H1 (cell line): ENCODE results near the gene AOPEP. TPM values are rescaled to one million over a fixed set of nuclear protein-coding genes. Genes with fewer than 3 reads are reported as not detected.

Experiments used
- CTCF ChIA-PET: fragments of 300-600 bp; sonication (Branson Sonifier 250); formaldehyde crosslinking; loops from one replicate; lab custom pipeline; 2021; ENCODE audit not compliant: partially characterized antibody; lab: Charles Lee
- POLR2A ChIA-PET: fragments of 300-600 bp; sonication (Branson Sonifier 250); formaldehyde crosslinking; loops from one replicate; lab custom pipeline; 2021; ENCODE audit warnings: inconsistent platforms; ENCODE audit not compliant: partially characterized antibody; lab: Charles Lee
- DNase-seq, 2 experiments: peaks; one replicate each; pipeline versions ENCODE4 v3.0.0 to v3.0.0-alpha.2; 2010 to 2022; ENCODE audit warnings: low spot score in 2 of 2, low read depth in 1 of 2, mixed read lengths in 1 of 2
- FAIRE-seq: peaks from 2 replicates; lab custom pipeline; 2011; peaks lifted over from hg19 to GRCh38; lab: Jason Lieb, UNC
- H2AFZ ChIP-seq: 2 replicates; pipeline ENCODE4 v1.8.1; 2012; ENCODE audit warnings: low read length, inconsistent platforms
- H2AK5ac ChIP-seq: 2 replicates; pipeline ENCODE4 v1.6.1; 2013; ENCODE audit warnings: low read depth, low read length
- H2BK120ac ChIP-seq: replicated peaks from 2 replicates; pipeline ENCODE3; 2013; ENCODE audit warnings: low read depth, low read length, inconsistent platforms
- H2BK12ac ChIP-seq: 2 replicates; pipeline ENCODE4 v1.6.1; 2013; ENCODE audit warnings: low read depth, low read length
- H2BK15ac ChIP-seq: 2 replicates; pipeline ENCODE4 v1.6.1; 2013; ENCODE audit warnings: low read length
- H2BK20ac ChIP-seq: 2 replicates; pipeline ENCODE4 v1.6.1; 2013; ENCODE audit warnings: low read length
- H2BK5ac ChIP-seq: 2 replicates; pipeline ENCODE4 v1.6.1; 2013; ENCODE audit warnings: low read depth, low read length
- H3K14ac ChIP-seq: 2 replicates; pipeline ENCODE4 v1.6.1; 2013; ENCODE audit warnings: inconsistent platforms; ENCODE audit not compliant: insufficient read length
- H3K18ac ChIP-seq: 2 replicates; pipeline ENCODE4 v1.6.1; 2013; ENCODE audit warnings: low read length; ENCODE audit errors: extremely low read depth
- H3K23ac ChIP-seq: 2 replicates; pipeline ENCODE4 v1.6.1; 2013; ENCODE audit warnings: inconsistent platforms; ENCODE audit not compliant: insufficient read length
- H3K23me2 ChIP-seq: 2 replicates; pipeline ENCODE4 v1.6.1; 2013; ENCODE audit warnings: low read depth, low read length
- H3K27ac ChIP-seq: 2 replicates; pipeline ENCODE4 v1.6.1; 2011; ENCODE audit warnings: low read depth, low read length, inconsistent platforms
- H3K27me3 ChIP-seq, 4 experiments: replicated peaks in 1 of 4; 1 replicate in 1 of 4; 2 replicates in 3 of 4; pipeline versions ENCODE4 v1.6.1 to v1.8.1; 2011 to 2013; ENCODE audit warnings: low read length in 3 of 4, mild to moderate bottlenecking in 3 of 4, inconsistent platforms in 2 of 4, mixed read lengths in 2 of 4, moderate library complexity in 1 of 4; ENCODE audit not compliant: control insufficient read depth in 3 of 4, insufficient read depth in 3 of 4; ENCODE audit errors: extremely low read depth in 1 of 4
- H3K36me3 ChIP-seq, 4 experiments: 2 replicates each; pipeline versions ENCODE4 v1.6.1 to v1.8.1; 2011 to 2013; ENCODE audit warnings: mild to moderate bottlenecking in 4 of 4, low read length in 3 of 4, moderate library complexity in 2 of 4, control low read depth in 1 of 4, inconsistent platforms in 1 of 4; ENCODE audit not compliant: insufficient read depth in 4 of 4, control insufficient read depth in 2 of 4
- H3K4ac ChIP-seq: replicated peaks from 2 replicates; pipeline ENCODE3; 2013; ENCODE audit warnings: low read length, low read depth, mixed read lengths, inconsistent platforms; ENCODE audit not compliant: insufficient read length
- H3K4me1 ChIP-seq, 4 experiments: replicated peaks in 1 of 4; 1 replicate in 1 of 4; 2 replicates in 3 of 4; pipeline versions ENCODE4 v1.6.1 to v1.8.1; 2011 to 2013; ENCODE audit warnings: low read length in 3 of 4, inconsistent platforms in 2 of 4, mixed read lengths in 1 of 4; ENCODE audit not compliant: insufficient read depth in 4 of 4, control insufficient read depth in 3 of 4
- H3K4me2 ChIP-seq, 2 experiments: 2 replicates each; pipeline versions ENCODE4 v1.6.1 to v1.8.1; 2011 to 2013; ENCODE audit warnings: low read depth in 2 of 2, low read length in 2 of 2, control low read depth in 1 of 2, inconsistent platforms in 1 of 2, mild to moderate bottlenecking in 1 of 2; ENCODE audit not compliant: insufficient read depth in 1 of 2
- H3K4me3 ChIP-seq, 4 experiments: fragments of 200-600, 300-600 bp in 1 of 4; sonication (generic), shearing (Covaris generic), sonication (Bioruptor Twin) in 1 of 4; 2 replicates each; pipeline versions ENCODE4 v1.5.1 to v1.8.1; 2011 to 2016; ENCODE audit warnings: low read length in 4 of 4, low read depth in 3 of 4, control low read depth in 2 of 4, inconsistent platforms in 2 of 4, mild to moderate bottlenecking in 2 of 4, mixed read lengths in 1 of 4, moderate library complexity in 1 of 4; ENCODE audit not compliant: insufficient read depth in 2 of 4; ENCODE audit errors: extremely low read depth in 1 of 4
- H3K56ac ChIP-seq: replicated peaks from 2 replicates; pipeline ENCODE3; 2013; ENCODE audit warnings: low read depth, mild to moderate bottlenecking, mixed read lengths, low read length, inconsistent platforms; ENCODE audit not compliant: insufficient read length
- H3K79me1 ChIP-seq: 2 replicates; pipeline ENCODE4 v1.6.1; 2013; ENCODE audit warnings: low read depth, low read length, control low read depth
- H3K79me2 ChIP-seq, 2 experiments: 2 replicates each; pipeline versions ENCODE4 v1.6.1 to v1.8.1; 2012 to 2013; ENCODE audit warnings: low read length in 2 of 2, mild to moderate bottlenecking in 2 of 2, inconsistent platforms in 1 of 2; ENCODE audit not compliant: insufficient read depth in 2 of 2, control insufficient read depth in 1 of 2
- H3K9ac ChIP-seq, 4 experiments: replicated peaks in 1 of 4; 1 replicate in 1 of 4; 2 replicates in 3 of 4; pipeline versions ENCODE4 v1.6.1 to v1.8.1; 2011 to 2013; ENCODE audit warnings: low read depth in 3 of 4, low read length in 3 of 4, control low read depth in 2 of 4, mild to moderate bottlenecking in 2 of 4, moderate library complexity in 2 of 4, inconsistent platforms in 1 of 4; ENCODE audit errors: extremely low read depth in 1 of 4
- H3K9me3 ChIP-seq, 2 experiments: 2 replicates each; pipeline versions ENCODE4 v1.6.1 to v1.8.1; 2012 to 2013; ENCODE audit warnings: mild to moderate bottlenecking in 2 of 2, moderate library complexity in 2 of 2, control low read depth in 1 of 2, inconsistent platforms in 1 of 2, low read depth in 1 of 2, low read length in 1 of 2, mixed read lengths in 1 of 2; ENCODE audit not compliant: insufficient read depth in 2 of 2
- H4K20me1 ChIP-seq, 2 experiments: replicated peaks in 1 of 2; 2 replicates each; pipeline versions ENCODE3 to v1.8.1; 2011 to 2013; ENCODE audit warnings: inconsistent platforms in 2 of 2, low read length in 2 of 2, mild to moderate bottlenecking in 1 of 2; ENCODE audit not compliant: insufficient read depth in 2 of 2, control insufficient read depth in 1 of 2
- H4K5ac ChIP-seq: 2 replicates; pipeline ENCODE4 v1.6.1; 2013; ENCODE audit warnings: low read length, low read depth, mixed read lengths, inconsistent platforms; ENCODE audit not compliant: insufficient read length
- H4K8ac ChIP-seq: 2 replicates; pipeline ENCODE4 v1.8.0; 2013; ENCODE audit warnings: mild to moderate bottlenecking, moderate library complexity, low read length, inconsistent platforms; ENCODE audit not compliant: insufficient read depth; ENCODE audit errors: extremely low read depth
- H4K91ac ChIP-seq: replicated peaks from 2 replicates; pipeline ENCODE3; 2013; ENCODE audit warnings: low read length, mixed read lengths, inconsistent platforms; ENCODE audit not compliant: insufficient read length
- BCL11A ChIP-seq, 2 experiments: IDR thresholded peaks; one replicate each; pipeline ENCODE4 v1.6.1; 2011; ENCODE audit warnings: low read depth in 2 of 2, low read length in 2 of 2, mild to moderate bottlenecking in 2 of 2
- EP300 ChIP-seq, 2 experiments: IDR thresholded peaks; 1 replicate in 1 of 2; 2 replicates in 1 of 2; pipeline ENCODE4 v1.6.1; 2011 to 2012; ENCODE audit warnings: low read depth in 2 of 2, low read length in 2 of 2, mild to moderate bottlenecking in 2 of 2, borderline replicate concordance in 1 of 2, inconsistent platforms in 1 of 2, moderate library complexity in 1 of 2
- GTF2F1 ChIP-seq: IDR thresholded peaks from 2 replicates; pipeline ENCODE4 v1.6.1; 2012; ENCODE audit warnings: low read depth, low read length, improper control_type of control experiment, borderline replicate concordance
- KDM5A ChIP-seq: fragments of 200-600 bp; IDR thresholded peaks from 2 replicates; pipeline ENCODE4 v1.7.1; 2012; ENCODE audit warnings: mild to moderate bottlenecking, low read length, inconsistent platforms, mixed read lengths
- POLR2A ChIP-seq, 2 experiments: IDR thresholded peaks; 1 replicate in 1 of 2; 2 replicates in 1 of 2; pipeline ENCODE4 v1.6.1; 2011; ENCODE audit warnings: low read depth in 2 of 2, low read length in 2 of 2, mild to moderate bottlenecking in 2 of 2; ENCODE audit errors: control extremely low read depth in 1 of 2
- RAD21 ChIP-seq, 2 experiments: IDR thresholded peaks in 1 of 2; conservative IDR thresholded peaks in 1 of 2; 2 replicates each; pipeline ENCODE4 v1.6.1; 2011; ENCODE audit warnings: low read depth in 2 of 2, low read length in 2 of 2, improper control_type of control experiment in 1 of 2, inconsistent platforms in 1 of 2, mild to moderate bottlenecking in 1 of 2, moderate library complexity in 1 of 2
- RNF2 ChIP-seq: fragments of 200-900, 300-1000 bp; sonication (generic); IDR thresholded peaks from 2 replicates; pipeline ENCODE4 v1.7.1; 2016; ENCODE audit warnings: borderline replicate concordance, low read depth, mild to moderate bottlenecking, antibody characterized with exemption, low read length; ENCODE audit not compliant: poor library complexity, severe bottlenecking; ENCODE audit errors: missing control alignments
- SIRT6 ChIP-seq: IDR thresholded peaks from one replicate; pipeline ENCODE4 v1.7.1; 2012; ENCODE audit warnings: low read length, inconsistent platforms
- TCF12 ChIP-seq: IDR thresholded peaks from 2 replicates; pipeline ENCODE4 v1.6.1; 2011; ENCODE audit warnings: low read depth, mild to moderate bottlenecking, low read length
- ZNF274 ChIP-seq: IDR thresholded peaks from 2 replicates; pipeline ENCODE4 v1.7.0; 2012; ENCODE audit warnings: low read length, borderline replicate concordance; ENCODE audit errors: extremely low read depth
- whole genome bisulfite sequencing, 2 experiments: shearing (Covaris generic) in 1 of 2; methylation state at CpG; one replicate each; pipeline versions ENCODE4 v1.1.6 to v1.1.7; 2013 to 2015; ENCODE audit warnings: low lambda C conversion rate in 2 of 2, mixed read lengths in 2 of 2, inconsistent platforms in 1 of 2, low coverage in 1 of 2, missing lambda C conversion rate in 1 of 2; ENCODE audit not compliant: insufficient replicate concordance in 2 of 2, insufficient coverage in 1 of 2, insufficient read length in 1 of 2; ENCODE audit errors: extremely low coverage in 1 of 2, missing lambda C conversion rate in 1 of 2; 5-methylcytosine and 5-hydroxymethylcytosine counted together
- polyA plus RNA-seq, 7 experiments: library from polyadenylated mRNA; depleted of rRNA in 3 of 7; stranded (reverse) in 5 of 7; unstranded in 2 of 7; fragments of >200 nt in 5 of 7; fragments of 200-250 nt in 2 of 7; gene quantifications; 1 replicate in 5 of 7; 2 replicates in 1 of 7; 4 replicates in 1 of 7; pipeline versions ENCODE4 v1.2.1 to v1.2.3, GENCODE V29; 2011 to 2013; ENCODE audit warnings: missing spikeins in 2 of 7, mixed read lengths in 2 of 7
- total RNA-seq: library from RNA; stranded (reverse); fragmentation: NEBNext Ultra II Directional; extraction: Animal tissue kit (Norgen Biotek cat#: 25700); gene quantifications from 2 replicates; pipeline ENCODE4 v1.2.1, GENCODE V29; 2021

AOPEP gene
- total and polyA plus RNA-seq, 2 of the 8 experiments (the other 6 are each of a cell fraction or from before 2014, with no cell fraction given), result 6.1 to 14.3 TPM

- no peak overlapping the region for H3K56ac ChIP-seq
- no peak overlapping the region for H2BK12ac ChIP-seq
- H4K8ac ChIP-seq, result no peak overlapping the region
- H3K9me3 ChIP-seq, result peaks cover 4% of the 10 kb centered on the region in 2 experiments; a peak in 1 of 4 replicates
- no peaks in the 10 kb centered on the region for H3K23me2 ChIP-seq
- no peak for DNase-seq
- no peak overlapping the region for H3K18ac ChIP-seq
- H2BK5ac ChIP-seq, result no peak overlapping the region
- no peak overlapping the region for H3K23ac ChIP-seq
- H2BK120ac ChIP-seq, result no peak overlapping the region
- no peak overlapping the region for H3K4me3 ChIP-seq
- no peaks in the 10 kb centered on the region for H4K20me1 ChIP-seq
- H2BK20ac ChIP-seq, result no peak overlapping the region
- no peak overlapping the region for H3K14ac ChIP-seq
- 100% methylated on average over 1 of the region's 1 CpG; no CpG with 5 or more reads in 1 of the 2 experiments for WGBS, 2 experiments
- H4K91ac ChIP-seq, result no peak overlapping the region
- H2AFZ ChIP-seq, result no peak overlapping the region
- H3K79me1 ChIP-seq, result no peaks in the 10 kb centered on the region; the same call in 1 of the 2 replicates
- TF ChIP-seq SIRT6 (no peak), KDM5A (no peak), TCF12 (no peak), POLR2A (IDR thresholded peaks at IDR 0.05; ENCODE audit: control extremely low read depth in 1 of 2, low read depth in 2 of 2, low read length in 2 of 2) (no peak), ZNF274 (no peak), EP300 (IDR thresholded peaks at IDR 0.05; ENCODE audit: borderline replicate concordance in 1 of 2, low read depth in 2 of 2, low read length in 2 of 2) (no peak), RAD21 (IDR thresholded peaks at IDR 0.05 in 1 of 2, conservative IDR thresholded peaks at IDR 0.05 in 1 of 2; ENCODE audit: low read depth in 2 of 2, low read length in 2 of 2) (no peak), RNF2 (no peak), GTF2F1 (no peak), BCL11A (IDR thresholded peaks at IDR 0.05; ENCODE audit: low read depth in 2 of 2, low read length in 2 of 2) (no peak)
- no peaks in the 10 kb centered on the region for H3K27me3 ChIP-seq
- ChIA-PET CTCF (no interaction called here), POLR2A (no interaction called here)
- H3K4ac ChIP-seq, result no peak overlapping the region
- H3K27ac ChIP-seq, result no peak overlapping the region
- H2AK5ac ChIP-seq, result no peak overlapping the region
- H2BK15ac ChIP-seq, result no peak overlapping the region
- H3K36me3 ChIP-seq, result no peaks in the 10 kb centered on the region
- FAIRE-seq, result no peak
- H3K4me2 ChIP-seq, result no peak overlapping the region
- no peak overlapping the region for H3K9ac ChIP-seq
- peaks cover 0 to 5% (median 0%) of the 10 kb centered on the region in 4 experiments; a peak in 1 of 7 replicates for H3K4me1 ChIP-seq
- H3K79me2 ChIP-seq, result no peaks in the 10 kb centered on the region
- H4K5ac ChIP-seq, result no peak overlapping the region
These were observed 112.9 kb downstream of the AOPEP start for GRCh38 chr9:94839398-94839797.
